Erythroblast (primary cell): ENCODE measurements around the gene POU2F2.

Experiments used
- GATA1 ChIP-seq: IDR thresholded peaks from 2 replicates; pipeline ENCODE4 v1.6.1; 2011; ENCODE audit warnings: low read depth, mild to moderate bottlenecking, control low read depth, low read length, moderate library complexity
- POLR2A ChIP-seq: IDR thresholded peaks from 2 replicates; pipeline ENCODE4 v1.6.1; 2011; ENCODE audit warnings: mild to moderate bottlenecking, low read length

DNA sequence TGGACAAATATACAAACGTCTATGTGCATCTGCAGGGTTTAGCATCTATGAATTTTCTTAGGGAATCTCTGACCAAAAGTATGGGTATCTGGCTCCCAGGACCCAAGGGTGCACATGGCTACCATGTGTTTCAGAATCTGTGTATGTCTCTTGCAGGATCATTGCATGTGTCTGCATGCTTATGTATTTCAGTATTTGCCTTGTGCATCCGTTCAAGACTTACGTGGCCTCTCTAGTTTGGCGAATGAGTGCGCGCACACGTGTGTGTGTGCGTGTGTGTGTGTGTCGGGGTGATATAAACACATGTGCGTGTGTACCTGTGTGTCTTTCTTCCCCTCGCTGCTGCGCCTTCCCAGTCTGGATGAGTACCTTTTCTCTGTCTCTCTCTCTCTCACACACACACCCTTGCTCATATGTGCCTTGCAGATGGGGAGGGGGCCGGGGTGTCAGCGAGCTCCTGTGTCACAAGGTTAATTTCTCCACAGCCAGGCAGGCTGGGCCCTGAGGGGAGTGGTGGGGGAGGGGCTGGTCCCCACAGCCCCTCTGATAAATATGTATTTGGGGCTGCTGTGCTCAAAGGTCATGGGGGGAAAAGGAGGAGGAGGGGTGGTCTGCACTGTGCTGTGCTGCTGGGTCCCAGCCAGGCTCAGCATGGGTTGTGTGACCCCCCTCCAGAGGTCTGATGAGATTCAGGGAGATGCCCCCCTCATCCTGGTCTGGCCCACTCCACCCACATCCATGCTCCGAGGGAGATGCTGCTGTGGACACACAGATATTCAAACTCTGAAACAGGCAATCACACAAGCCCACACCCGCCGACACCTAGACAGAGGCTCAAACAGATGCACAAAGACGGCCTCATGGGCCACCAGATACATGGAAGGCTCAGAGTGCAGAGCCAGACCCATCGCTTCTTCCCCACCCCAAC, 37.5 kb upstream of the POU2F2 start:
- TF ChIP-seq POLR2A = no peak
- no peak for TF ChIP-seq GATA1
